ENCODE results near the gene NAT14. TPM values are rescaled to one million over a fixed set of nuclear protein-coding genes. Genes with fewer than 3 reads are reported as not detected.
A peak's percentile ranks its signal among the peaks of the same experiment; 100 is the strongest.

NAT14 gene
- total and polyA plus RNA-seq, 2 of the 8 experiments (the other 6 are each of a cell fraction or from before 2014, with no cell fraction given) = 47.1 to 71.2 TPM

DNA sequence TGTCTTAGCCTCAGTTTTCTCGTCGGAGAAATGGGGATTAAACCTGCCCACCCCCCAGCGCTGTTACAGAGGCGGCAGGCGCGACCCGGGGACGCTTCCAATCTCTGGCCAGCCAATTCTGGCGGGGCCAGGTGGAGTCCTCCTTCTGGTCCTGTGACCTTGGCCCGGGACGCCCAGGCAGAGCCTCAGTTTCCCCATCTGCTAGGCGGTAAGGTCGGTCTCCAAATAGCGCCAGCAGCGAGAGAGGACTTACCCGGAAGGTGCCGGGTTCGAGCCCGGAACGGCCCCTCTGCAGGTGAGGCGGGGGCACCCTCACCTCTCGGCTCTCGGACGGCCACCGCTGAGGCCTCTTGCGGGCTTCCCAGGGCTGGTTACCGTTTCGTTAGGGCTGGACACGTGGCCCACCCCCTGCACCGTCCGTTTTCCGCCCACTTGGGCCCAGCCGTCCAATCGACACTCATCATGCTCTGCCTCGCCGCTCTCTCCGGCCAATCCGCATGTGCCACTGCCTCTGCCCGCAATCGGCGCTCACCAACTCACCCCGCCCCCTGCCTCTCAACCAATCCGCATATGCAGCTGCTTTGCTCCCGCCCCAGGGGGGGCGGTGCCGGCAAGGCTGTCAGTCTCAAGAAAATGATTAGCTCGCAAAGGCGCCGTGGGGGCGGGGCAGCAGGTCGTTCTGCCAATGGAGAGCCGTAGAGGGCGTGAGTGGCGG, 23.6 kb upstream of the NAT14 start, which contains the start of gene ISOC2:
Gene ISOC2, minus strand, starts transcription at position 384 of the 715 bp plus-strand sequence. CDS start 5,156 bp downstream, outside the sequence.
- no peaks in the 10 kb centered on the region; a peak in 1 of 7 replicates for H3K27me3 ChIP-seq (replicated peaks in 1 of 4; ENCODE audit: control insufficient read depth in 3 of 4, extremely low read depth in 1 of 4, insufficient read depth in 3 of 4, low read length in 3 of 4)
- H2BK12ac ChIP-seq (ENCODE audit: low read depth, low read length) = peak within 1 kb of the TSS; percentile 12; the same call in 1 of the 2 replicates
- peak within 1 kb of the TSS in 3 of 4 experiments; percentile 59 to 86 (median 62); a peak in 6 of 7 replicates for H3K9ac ChIP-seq (replicated peaks in 1 of 4; ENCODE audit: extremely low read depth in 1 of 4, low read depth in 3 of 4, low read length in 3 of 4)
- H2BK5ac ChIP-seq (ENCODE audit: low read depth, low read length) = peak within 1 kb of the TSS; percentile 95; the same call in 1 of the 2 replicates
- H3K79me1 ChIP-seq (ENCODE audit: low read depth, low read length) = peaks cover 13% of the 10 kb centered on the region
- peak within 1 kb of the TSS; percentile 72; the same call in 1 of the 2 replicates for H2BK20ac ChIP-seq (ENCODE audit: low read length)
- peak within 1 kb of the TSS; percentile 55; the same call in 1 of the 2 replicates for H3K27ac ChIP-seq (ENCODE audit: low read depth, low read length)
- peaks cover 1% of the 10 kb centered on the region; the same call in 1 of the 2 replicates for H3K23me2 ChIP-seq (ENCODE audit: low read depth, low read length)
- WGBS, 2 experiments (ENCODE audit: extremely low coverage in 1 of 2, insufficient coverage in 1 of 2, insufficient read length in 1 of 2, insufficient replicate concordance in 2 of 2, low coverage in 1 of 2, low lambda C conversion rate in 2 of 2, missing lambda C conversion rate in 1 of 2) = 1% methylated on average over 49 of the region's 54 CpGs; no CpG with 5 or more reads in 1 of the 2 experiments
- peak within 1 kb of the TSS; percentile 22 for H4K8ac ChIP-seq (ENCODE audit: extremely low read depth, insufficient read depth, low read length)
- FAIRE-seq (peak; percentile 84), DNase-seq (ENCODE audit: low read depth in 1 of 2, low spot score in 2 of 2) (peak; percentile 100)
- peak within 1 kb of the TSS; percentile 40 for H3K4ac ChIP-seq (replicated peaks; ENCODE audit: insufficient read length, low read depth, low read length)
- H3K14ac ChIP-seq (ENCODE audit: insufficient read length) = no peak within 1 kb of the TSS
- H4K5ac ChIP-seq (ENCODE audit: insufficient read length, low read depth, low read length) = peak within 1 kb of the TSS; percentile 73
- H3K79me2 ChIP-seq (ENCODE audit: control insufficient read depth in 1 of 2, insufficient read depth in 2 of 2, low read length in 2 of 2) = peaks cover 0 to 13% of the 10 kb centered on the region in 2 experiments; a peak in 2 of 4 replicates
- H3K4me2 ChIP-seq (ENCODE audit: insufficient read depth in 1 of 2, low read depth in 2 of 2, low read length in 2 of 2) = peak within 1 kb of the TSS; percentile 61 to 64
- peaks cover 3 to 25% (median 16%) of the 10 kb centered on the region in 4 experiments for H3K4me1 ChIP-seq (replicated peaks in 1 of 4; ENCODE audit: control insufficient read depth in 3 of 4, insufficient read depth in 4 of 4, low read length in 3 of 4)
- peak within 1 kb of the TSS; percentile 9 for H4K91ac ChIP-seq (replicated peaks; ENCODE audit: insufficient read length, low read length)
- 0 out of 8 replicates have a peak, but pooled peaks cover 0 to under 1% (median 0%) of the 10 kb centered on the region in 4 experiments for H3K36me3 ChIP-seq (ENCODE audit: control insufficient read depth in 2 of 4, insufficient read depth in 4 of 4, low read length in 3 of 4)
- H2BK120ac ChIP-seq (replicated peaks; ENCODE audit: low read depth, low read length) = no peak within 1 kb of the TSS
- no peaks in the 10 kb centered on the region for H3K9me3 ChIP-seq (ENCODE audit: insufficient read depth in 2 of 2, low read depth in 1 of 2, low read length in 1 of 2)
- H3K4me3 ChIP-seq (ENCODE audit: extremely low read depth in 1 of 4, insufficient read depth in 2 of 4, low read depth in 3 of 4, low read length in 4 of 4) = peak within 1 kb of the TSS; percentile 58 to 81 (median 74)
- POLR2A ChIA-PET (ENCODE audit: partially characterized antibody) = interaction anchor here (0.5 to 1.5 kb wide), 7 partner anchors 8 to 112 kb away, joined by 3 to 5 read pairs (median 3); partner anchors contain the start of genes UBE2S and ZNF628
- no peak within 1 kb of the TSS for H2AK5ac ChIP-seq (ENCODE audit: low read depth, low read length)
- no peak within 1 kb of the TSS for H2AFZ ChIP-seq (ENCODE audit: low read length)
- no peak within 1 kb of the TSS for H2BK15ac ChIP-seq (ENCODE audit: low read length)
- H3K18ac ChIP-seq (ENCODE audit: extremely low read depth, low read length) = peak within 1 kb of the TSS; percentile 78
- no peak within 1 kb of the TSS for H3K23ac ChIP-seq (ENCODE audit: insufficient read length)
- CTCF ChIA-PET (ENCODE audit: partially characterized antibody) = interaction anchor here (0.7 to 1.7 kb wide), 3 partner anchors 43 to 301 kb away, joined by 3 to 7 read pairs (median 3); no protein-coding TSS in a partner anchor
- H4K20me1 ChIP-seq (replicated peaks in 1 of 2; ENCODE audit: control insufficient read depth in 1 of 2, insufficient read depth in 2 of 2, low read length in 2 of 2) = peaks cover 2 to 4% of the 10 kb centered on the region in 2 experiments
- H3K56ac ChIP-seq (replicated peaks; ENCODE audit: insufficient read length, low read depth, low read length) = no peak within 1 kb of the TSS
- TF ChIP-seq PHF8 (conservative IDR thresholded peaks at IDR 0.05; ENCODE audit: low read depth, low read length) (peak; percentile 70), NANOG (IDR thresholded peaks at IDR 0.05; ENCODE audit: insufficient read depth, low read depth, low read length, poor library complexity, severe bottlenecking) (no peak), CBX8 (IDR thresholded peaks at IDR 0.05; ENCODE audit: borderline replicate concordance, low read depth, low read length) (no peak), BRCA1 (IDR thresholded peaks at IDR 0.05; ENCODE audit: low read depth, low read length) (no peak), GTF2F1 (IDR thresholded peaks at IDR 0.05; ENCODE audit: borderline replicate concordance, low read depth, low read length) (no peak), POLR2AphosphoS5 (IDR thresholded peaks at IDR 0.05; ENCODE audit: low read depth, low read length) (peak; percentile 69), SIRT6 (IDR thresholded peaks at IDR 0.05; ENCODE audit: low read length) (no peak), CHD2 (IDR thresholded peaks at IDR 0.05; ENCODE audit: low read length) (peak; percentile 85), CHD1 (IDR thresholded peaks at IDR 0.05; ENCODE audit: low read depth, low read length) (no peak)
- TF ChIP-seq, protein P1, sequence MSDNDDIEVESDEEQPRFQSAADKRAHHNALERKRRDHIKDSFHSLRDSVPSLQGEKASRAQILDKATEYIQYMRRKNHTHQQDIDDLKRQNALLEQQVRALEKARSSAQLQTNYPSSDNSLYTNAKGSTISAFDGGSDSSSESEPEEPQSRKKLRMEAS (IDR thresholded peaks at IDR 0.05) = peak; percentile 91
- TF ChIP-seq, protein P2, sequence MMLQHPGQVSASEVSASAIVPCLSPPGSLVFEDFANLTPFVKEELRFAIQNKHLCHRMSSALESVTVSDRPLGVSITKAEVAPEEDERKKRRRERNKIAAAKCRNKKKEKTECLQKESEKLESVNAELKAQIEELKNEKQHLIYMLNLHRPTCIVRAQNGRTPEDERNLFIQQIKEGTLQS (IDR thresholded peaks at IDR 0.05; ENCODE audit: insufficient read depth, low read depth, low read length) = peak; percentile 55; the same call in 1 of the 2 replicates
